H54 (cell line): ENCODE data around the gene SPATA33.
"Not testable (repeated sequence)": the region's sequence is repeated elsewhere in the genome, so short reads cannot be mapped to it uniquely, and the experiment has no call there.

Experiments
- DNase-seq: peaks from one replicate; pipeline ENCODE4 v3.0.0; 2011; ENCODE audit warnings: low spot score, mixed read lengths; ENCODE audit not compliant: insufficient read length
- FAIRE-seq: peaks from 3 replicates; lab custom pipeline; 2011; peaks lifted over from hg19 to GRCh38; lab: Jason Lieb, UNC
- POLR2A ChIP-seq: IDR thresholded peaks from 2 replicates; pipeline ENCODE4 v1.6.1; 2011; ENCODE audit warnings: low read depth, mild to moderate bottlenecking, low read length

The SPATA33 gene

DNA sequence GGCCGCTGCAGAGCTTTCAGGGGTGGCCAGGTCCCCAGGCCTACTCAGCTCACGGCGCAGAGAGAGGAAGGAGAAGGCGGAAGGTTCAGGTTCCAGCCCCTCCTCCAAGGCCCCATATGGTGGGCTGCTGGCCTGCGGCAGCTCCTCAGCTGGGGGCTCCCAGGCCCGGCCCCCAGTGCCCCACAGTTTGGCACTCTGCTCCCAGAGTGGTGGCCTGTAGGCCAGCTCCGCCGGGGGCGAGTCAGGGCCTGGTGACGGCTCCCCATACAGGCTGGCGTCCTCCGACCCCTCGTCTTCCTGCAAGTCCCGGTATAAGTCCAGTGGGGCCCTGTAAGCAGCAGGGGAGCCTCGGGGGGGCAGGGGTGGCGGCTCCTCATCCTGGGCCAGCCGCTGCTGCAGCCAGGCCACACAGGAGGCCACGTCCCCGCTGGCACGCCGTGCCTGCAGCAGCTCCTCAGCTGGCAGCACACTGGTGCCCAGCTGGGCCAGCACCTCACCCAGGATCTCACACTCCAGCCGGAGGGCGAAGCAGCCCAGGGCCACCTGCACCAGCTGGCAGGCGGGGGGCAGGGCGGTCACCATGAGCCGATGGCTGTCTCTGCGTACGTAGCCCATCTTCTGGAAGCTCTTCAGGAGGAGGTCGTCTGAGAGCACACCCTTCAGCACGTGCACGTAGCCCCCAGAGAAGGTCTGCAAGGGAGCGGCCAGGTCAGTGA lies 40.1 kb downstream of the SPATA33 start:
- TF ChIP-seq POLR2A = no peak
- no peak for FAIRE-seq
- DNase-seq = no peak

- FAIRE-seq, DNase-seq: not testable (repeated sequence)
These were observed 41.1 kb downstream of the SPATA33 start for GRCh38 chr16:89698717-89699116.

DNA sequence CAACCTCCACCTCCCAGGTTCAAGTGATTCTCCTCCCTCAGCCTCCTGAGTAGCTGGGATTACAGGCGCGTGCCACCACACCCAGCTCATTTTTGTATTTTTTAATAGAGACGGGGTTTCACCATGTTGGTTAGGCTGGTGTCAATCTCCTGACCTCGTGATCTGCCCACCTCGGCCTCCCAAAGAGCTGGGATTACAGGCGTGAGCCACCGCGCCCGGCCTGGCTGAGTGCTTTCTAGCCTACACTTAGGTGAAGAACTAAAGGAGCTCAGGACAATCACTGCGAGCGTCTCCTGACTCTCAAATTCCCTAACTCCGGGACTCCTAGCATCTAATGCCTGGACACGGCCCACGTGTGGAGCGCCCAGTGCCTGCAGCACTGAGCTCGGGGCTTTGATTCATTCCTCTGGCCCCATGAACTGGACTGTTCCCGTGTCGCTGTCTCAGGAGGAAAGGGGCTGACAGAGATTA lies 42.0 kb downstream of the SPATA33 start:
- not testable (repeated sequence) for FAIRE-seq, DNase-seq

- FAIRE-seq (no peak), DNase-seq (peak; percentile 96)
- TF ChIP-seq POLR2A = 0 out of 2 replicates have a peak, but pooled peaks have one; percentile 5
These were observed 42.5 kb downstream of the SPATA33 start for GRCh38 chr16:89700100-89700648.

GRCh38 chr16:89700649-89701424 lies 43.2 kb downstream of the SPATA33 start:
- DNase-seq (no peak), FAIRE-seq (no peak)

GRCh38 chr16:89701425-89702406 lies 44.1 kb downstream of the SPATA33 start, which contains the start of gene SPATA2L:
Gene SPATA2L (minus strand): TSS chr16:89701705. CDS start chr16:89701232, 473 bp downstream.
- peak; percentile 60 for TF ChIP-seq POLR2A
- FAIRE-seq (no peak), DNase-seq (peak; percentile 93)

More at GRCh38 chr16:89700649-89701424, 43.2 kb downstream of the SPATA33 start:
- no peak for TF ChIP-seq POLR2A

- DNase-seq (no peak), FAIRE-seq (no peak)
- no peak for TF ChIP-seq POLR2A
These were observed 46.6 kb downstream of the SPATA33 start for GRCh38 chr16:89704281-89704680.

- DNase-seq = no peak
- no peak for FAIRE-seq
- 0 out of 2 replicates have a peak, but pooled peaks have one; percentile 22 for TF ChIP-seq POLR2A
These were observed 47.4 kb downstream of the SPATA33 start for GRCh38 chr16:89705006-89705405.

DNA sequence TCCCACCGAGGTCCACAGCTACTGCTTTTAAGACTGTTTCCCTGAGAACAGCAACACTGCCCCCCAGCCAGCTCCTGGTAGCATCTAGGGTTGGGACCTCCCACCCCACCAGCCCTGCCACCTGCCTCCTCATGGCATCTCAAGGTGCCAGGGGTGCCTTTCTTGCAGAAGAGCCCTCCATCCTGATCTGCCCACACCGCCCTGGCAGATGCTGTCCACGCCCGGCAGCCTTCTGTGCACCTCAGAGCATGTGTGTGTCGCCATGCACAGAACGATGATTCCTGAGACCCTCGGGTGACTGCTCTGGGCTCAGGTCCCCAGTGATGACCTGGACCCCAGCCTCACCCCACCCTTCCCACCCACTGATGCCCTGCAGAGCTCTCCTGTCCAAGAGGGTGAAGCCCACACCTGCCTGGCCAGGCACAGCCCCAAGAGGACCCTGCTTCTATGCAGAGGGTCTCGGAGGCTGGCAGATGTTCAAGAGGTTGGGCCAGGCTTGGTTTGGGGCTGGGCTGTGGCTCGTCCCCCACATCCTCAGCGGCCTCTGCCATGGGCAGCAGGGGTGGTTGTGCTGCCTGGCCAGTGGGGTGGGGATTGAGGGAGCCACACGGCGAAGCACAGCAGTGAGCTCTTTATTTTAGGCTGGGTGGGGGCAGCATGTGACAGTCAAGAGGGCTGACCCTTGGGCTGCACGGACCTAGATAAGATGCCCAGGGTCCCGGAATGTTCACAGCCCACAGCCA lies 49.1 kb downstream of the SPATA33 start:
- FAIRE-seq (no peak), DNase-seq (no peak)
- no peak for TF ChIP-seq POLR2A

GRCh38 chr16:89707695-89708094 lies 50.1 kb downstream of the SPATA33 start:
- no peak for TF ChIP-seq POLR2A
- DNase-seq (no peak), FAIRE-seq (no peak)

DNA sequence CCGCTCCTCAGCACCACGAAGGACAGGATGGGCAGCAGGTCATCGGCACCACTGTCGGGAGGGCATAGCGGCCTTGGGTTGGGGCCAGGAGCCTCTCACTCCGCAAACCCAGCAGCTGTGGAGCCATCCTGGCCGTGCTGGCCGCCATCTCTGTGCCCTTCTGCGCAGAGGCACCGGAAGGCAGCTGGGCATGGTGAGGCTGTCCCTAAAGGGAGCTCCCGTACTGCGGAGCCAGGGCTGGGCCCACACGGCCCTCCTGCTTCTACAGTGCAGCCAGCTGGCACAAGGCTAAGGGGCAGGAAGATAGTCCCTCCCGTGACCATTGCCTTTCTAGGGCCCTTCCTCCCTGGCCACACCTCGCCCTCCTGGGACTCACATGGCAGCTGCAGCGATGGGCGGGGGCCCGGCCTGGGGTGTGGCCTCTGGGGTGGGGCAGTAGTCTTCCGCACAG lies 50.9 kb downstream of the SPATA33 start:
- TF ChIP-seq POLR2A = no peak
- DNase-seq (no peak), FAIRE-seq (no peak)

DNA sequence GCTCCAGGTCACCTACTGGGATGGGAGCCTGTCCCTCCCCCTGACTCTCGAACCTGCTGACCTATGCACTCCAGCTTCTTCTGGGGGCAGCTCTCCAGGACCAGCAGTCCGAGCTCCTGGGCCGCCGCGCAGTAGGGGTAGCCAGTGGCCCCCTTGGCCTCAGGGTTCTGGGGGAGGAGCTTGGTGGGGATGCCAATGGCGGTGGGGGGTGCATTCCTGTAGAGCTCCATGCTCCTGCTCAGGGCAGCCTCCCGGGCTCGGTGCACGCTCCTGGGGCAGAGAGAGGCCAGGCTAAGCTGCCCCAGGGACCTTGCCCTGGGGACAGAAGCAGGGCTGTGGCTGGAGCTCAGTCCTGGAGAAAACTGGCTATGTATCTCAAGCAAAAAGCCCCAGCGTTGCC lies 51.5 kb downstream of the SPATA33 start:
- DNase-seq (no peak), FAIRE-seq (no peak)
- no peak for TF ChIP-seq POLR2A
